Tibial artery (tissue), 4 donors: ENCODE results near the gene FUOM.

Source experiments
- DNase-seq, 2 donors: peaks; one replicate each; pipeline ENCODE4 v3.0.0-alpha.2; 2019
- H3K27ac ChIP-seq, 2 donors: fragments of 200-600 bp; sonication (generic) in 1 of 2; 1 replicate in 1 of 2; 2 replicates in 1 of 2; pipeline ENCODE4 v1.5.1; 2018 to 2019; ENCODE audit warnings: mild to moderate bottlenecking in 1 of 2
- H3K27me3 ChIP-seq, 2 donors: fragments of 200-600 bp; sonication (generic) in 1 of 2; one replicate each; pipeline versions ENCODE4 v1.5.1 to v1.6.0; 2016 to 2019
- H3K36me3 ChIP-seq, 3 donors: fragments of 200-600 bp; sonication (generic) in 2 of 3; one replicate each; pipeline ENCODE4 v1.5.1; 2016 to 2019; ENCODE audit warnings: mild to moderate bottlenecking in 2 of 3
- H3K4me1 ChIP-seq, 4 donors: fragments of 200-600 bp; sonication (generic) in 2 of 4; 1 replicate in 3 of 4; 2 replicates in 1 of 4; pipeline ENCODE4 v1.5.1; 2016 to 2019
- H3K4me3 ChIP-seq, 2 donors: fragments of 200-600 bp; sonication (generic) in 1 of 2; 1 replicate in 1 of 2; 2 replicates in 1 of 2; pipeline ENCODE4 v1.5.1; 2018 to 2019; ENCODE audit warnings: mild to moderate bottlenecking in 2 of 2
- H3K9me3 ChIP-seq, 3 donors: fragments of 200-600 bp; sonication (generic) in 1 of 3; one replicate each; pipeline ENCODE4 v1.5.1; 2016 to 2019
- intact Hi-C: fragments of 100-400 bp; cut with DNase I; formaldehyde crosslinking; loops from one replicate; pipeline ENCODE4 v1.15.0; 2023; ENCODE audit warnings: low total_unique reads
- TF ChIP-seq, protein P1 (sequence below), 2 experiments: fragments of 200-600 bp in 1 of 2; fragments of 450-650 bp in 1 of 2; IDR thresholded peaks; one replicate each; pipeline ENCODE4 v1.5.1; 2017 to 2019; ENCODE audit warnings: antibody characterized with exemption in 2 of 2, mild to moderate bottlenecking in 1 of 2, moderate library complexity in 1 of 2

The FUOM gene

GRCh38 chr10:133338080-133339071 lies 19.4 kb downstream of the FUOM start:
- intact Hi-C loops, result no loop called here
- TF ChIP-seq, protein P1, sequence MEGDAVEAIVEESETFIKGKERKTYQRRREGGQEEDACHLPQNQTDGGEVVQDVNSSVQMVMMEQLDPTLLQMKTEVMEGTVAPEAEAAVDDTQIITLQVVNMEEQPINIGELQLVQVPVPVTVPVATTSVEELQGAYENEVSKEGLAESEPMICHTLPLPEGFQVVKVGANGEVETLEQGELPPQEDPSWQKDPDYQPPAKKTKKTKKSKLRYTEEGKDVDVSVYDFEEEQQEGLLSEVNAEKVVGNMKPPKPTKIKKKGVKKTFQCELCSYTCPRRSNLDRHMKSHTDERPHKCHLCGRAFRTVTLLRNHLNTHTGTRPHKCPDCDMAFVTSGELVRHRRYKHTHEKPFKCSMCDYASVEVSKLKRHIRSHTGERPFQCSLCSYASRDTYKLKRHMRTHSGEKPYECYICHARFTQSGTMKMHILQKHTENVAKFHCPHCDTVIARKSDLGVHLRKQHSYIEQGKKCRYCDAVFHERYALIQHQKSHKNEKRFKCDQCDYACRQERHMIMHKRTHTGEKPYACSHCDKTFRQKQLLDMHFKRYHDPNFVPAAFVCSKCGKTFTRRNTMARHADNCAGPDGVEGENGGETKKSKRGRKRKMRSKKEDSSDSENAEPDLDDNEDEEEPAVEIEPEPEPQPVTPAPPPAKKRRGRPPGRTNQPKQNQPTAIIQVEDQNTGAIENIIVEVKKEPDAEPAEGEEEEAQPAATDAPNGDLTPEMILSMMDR (IDR thresholded peaks at IDR 0.05), result no peak
- Histone ChIP-seq H3K27ac (no peak overlapping the region), H3K9me3 (no peaks in the 10 kb centered on the region), H3K36me3 (no peaks in the 10 kb centered on the region), H3K4me3 (no peak overlapping the region), H3K4me1 (peaks cover 0 to 25% (median 23%) of the 10 kb centered on the region in 4 donors), H3K27me3 (peaks cover 9 to 87% of the 10 kb centered on the region in 2 donors)
- no peak for DNase-seq

GRCh38 chr10:133337370-133337725 lies 20.5 kb downstream of the FUOM start:
- Histone ChIP-seq H3K9me3 (no peaks in the 10 kb centered on the region), H3K27me3 (peaks cover 13 to 87% of the 10 kb centered on the region in 2 donors), H3K4me1 (peaks cover 0 to 25% (median 23%) of the 10 kb centered on the region in 4 donors), H3K27ac (no peak overlapping the region), H3K4me3 (no peak overlapping the region), H3K36me3 (no peaks in the 10 kb centered on the region)
- no peak for DNase-seq
- TF ChIP-seq, protein P1 (IDR thresholded peaks at IDR 0.05), result no peak
- intact Hi-C loops, result no loop called here

DNA sequence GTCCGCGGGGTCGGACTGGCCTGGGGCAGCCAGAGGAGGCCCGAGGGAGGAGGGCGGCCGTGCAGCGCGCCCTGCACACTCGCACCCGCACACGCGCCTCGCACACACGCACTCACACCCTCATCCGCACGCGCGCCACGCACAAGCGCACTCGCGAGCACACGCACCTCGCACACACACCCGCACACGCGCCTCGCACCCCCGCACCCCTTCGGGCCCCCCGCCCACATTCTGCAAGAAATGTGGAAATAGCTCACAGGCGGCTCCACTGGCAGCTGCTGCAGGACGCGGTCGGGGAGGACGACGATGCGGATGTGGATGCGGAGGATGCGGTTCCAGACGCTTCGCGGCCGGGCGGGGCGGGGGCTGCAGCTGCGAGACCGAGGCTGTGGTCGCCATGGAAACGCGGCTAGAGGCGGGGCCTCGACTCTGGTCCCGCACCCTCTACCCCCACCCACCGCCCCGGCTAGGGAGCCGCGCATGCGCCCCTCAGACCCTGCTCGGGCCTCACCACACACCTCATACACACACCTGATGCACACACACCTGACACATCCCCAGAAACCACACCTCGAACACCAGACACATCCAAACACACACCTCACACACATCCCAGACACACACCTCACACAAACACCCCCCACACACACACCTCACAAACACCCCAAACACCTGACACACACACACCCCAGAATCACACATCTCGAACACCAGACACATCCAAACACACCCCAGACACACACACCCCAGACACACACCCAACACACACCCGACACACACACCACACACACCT lies 21.0 kb downstream of the FUOM start, which contains the start of gene CALY:
Gene CALY (minus strand): TSS at position 320 of the 793 bp plus-strand sequence. CDS start 7,907 bp downstream, outside the sequence.
- Histone ChIP-seq H3K27me3 (peaks cover 13 to 86% of the 10 kb centered on the region in 2 donors), H3K36me3 (no peaks in the 10 kb centered on the region), H3K4me1 (peaks cover 0 to 25% (median 23%) of the 10 kb centered on the region in 4 donors), H3K4me3 (peak within 1 kb of the TSS; percentile 23 to 42), H3K9me3 (no peaks in the 10 kb centered on the region), H3K27ac (no peak within 1 kb of the TSS)
- no peak for DNase-seq
- TF ChIP-seq, protein P1 (IDR thresholded peaks at IDR 0.05), result no peak
- intact Hi-C loops, result no loop called here

DNA sequence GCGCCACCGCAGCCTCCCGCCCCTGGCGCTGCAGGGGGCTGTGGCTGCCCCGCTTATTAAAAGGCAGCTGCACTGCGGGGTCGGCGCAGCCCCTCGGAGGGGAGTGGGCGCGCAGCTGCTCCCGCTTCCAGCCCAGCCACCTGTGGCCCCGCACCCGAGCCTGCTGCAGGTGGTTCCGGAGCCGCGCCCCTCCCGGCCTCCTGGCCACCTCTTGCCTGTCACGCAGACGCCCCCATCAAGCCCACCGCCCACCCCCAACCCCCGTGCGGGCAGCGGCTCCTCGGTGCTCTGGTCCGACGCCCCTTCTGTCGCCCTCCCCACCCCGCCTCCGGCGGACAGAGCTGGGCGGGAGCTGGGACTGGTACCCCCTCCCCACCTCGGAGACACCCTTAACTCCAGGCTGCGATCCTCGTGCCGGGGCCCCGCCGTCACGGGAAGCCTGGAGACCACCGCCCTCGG lies 21.7 kb downstream of the FUOM start:
- TF ChIP-seq, protein P1 (IDR thresholded peaks at IDR 0.05), result no peak
- Histone ChIP-seq H3K4me3 (peak overlapping the region; percentile 23 to 42), H3K27me3 (peaks cover 13 to 87% of the 10 kb centered on the region in 2 donors), H3K4me1 (peaks cover 0 to 25% (median 23%) of the 10 kb centered on the region in 4 donors), H3K27ac (no peak overlapping the region), H3K9me3 (no peaks in the 10 kb centered on the region), H3K36me3 (no peaks in the 10 kb centered on the region)
- DNase-seq, result no peak
- intact Hi-C loops, result no loop called here

GRCh38 chr10:133335246-133336117 lies 22.3 kb downstream of the FUOM start:
- peaks cover 0 to 25% (median 23%) of the 10 kb centered on the region in 4 donors for H3K4me1 ChIP-seq
- TF ChIP-seq, protein P1 (IDR thresholded peaks at IDR 0.05), result no peak
- intact Hi-C loops, result no loop called here
- DNase-seq, result no peak
- no peaks in the 10 kb centered on the region for H3K36me3 ChIP-seq
- peak overlapping the region; percentile 23 to 42 for H3K4me3 ChIP-seq
- H3K27me3 ChIP-seq, result peaks cover 13 to 88% of the 10 kb centered on the region in 2 donors
- H3K27ac ChIP-seq, result no peak overlapping the region
- no peaks in the 10 kb centered on the region for H3K9me3 ChIP-seq
